IPS-18a (cell line): ENCODE results near the gene CTNND2.

Experiments
- H3K27ac ChIP-seq: one replicate; pipeline ENCODE4 v1.5.1; 2013; ENCODE audit warnings: low read length
- H3K27me3 ChIP-seq: one replicate; pipeline ENCODE4 v1.6.1; 2013; ENCODE audit warnings: mild to moderate bottlenecking, low read length; ENCODE audit not compliant: control insufficient read depth, insufficient read depth
- H3K36me3 ChIP-seq: one replicate; pipeline ENCODE4 v1.6.1; 2013; ENCODE audit warnings: low read depth, low read length; ENCODE audit not compliant: control insufficient read depth
- H3K4me1 ChIP-seq: one replicate; pipeline ENCODE4 v1.6.1; 2013; ENCODE audit warnings: low read depth, low read length; ENCODE audit not compliant: control insufficient read depth
- H3K4me3 ChIP-seq: one replicate; pipeline ENCODE4 v1.5.1; 2013; ENCODE audit warnings: low read length
- H3K9ac ChIP-seq: one replicate; pipeline ENCODE4 v1.6.1; 2013; ENCODE audit warnings: mild to moderate bottlenecking, low read length, moderate library complexity
- H3K9me3 ChIP-seq: one replicate; pipeline ENCODE4 v1.6.1; 2013; ENCODE audit warnings: low read depth, low read length; ENCODE audit not compliant: control insufficient read depth

Gene CTNND2

GRCh38 chr5:11177999-11178711 lies 726.1 kb downstream of the CTNND2 start:
- no peaks in the 10 kb centered on the region for H3K36me3 ChIP-seq
- H3K4me1 ChIP-seq: no peaks in the 10 kb centered on the region
- no peak overlapping the region for H3K4me3 ChIP-seq
- no peaks in the 10 kb centered on the region for H3K9me3 ChIP-seq
- H3K27me3 ChIP-seq: no peaks in the 10 kb centered on the region
- H3K9ac ChIP-seq: no peak overlapping the region
- no peak overlapping the region for H3K27ac ChIP-seq

GRCh38 chr5:11174591-11174990 lies 729.7 kb downstream of the CTNND2 start:
- no peaks in the 10 kb centered on the region for H3K27me3 ChIP-seq
- H3K27ac ChIP-seq: no peak overlapping the region
- no peaks in the 10 kb centered on the region for H3K4me1 ChIP-seq
- no peak overlapping the region for H3K9ac ChIP-seq
- no peaks in the 10 kb centered on the region for H3K36me3 ChIP-seq
- H3K4me3 ChIP-seq: no peak overlapping the region
- no peaks in the 10 kb centered on the region for H3K9me3 ChIP-seq

- H3K4me3 ChIP-seq: no peak overlapping the region
- no peaks in the 10 kb centered on the region for H3K4me1 ChIP-seq
- no peak overlapping the region for H3K9ac ChIP-seq
- no peak overlapping the region for H3K27ac ChIP-seq
- no peaks in the 10 kb centered on the region for H3K36me3 ChIP-seq
- no peaks in the 10 kb centered on the region for H3K27me3 ChIP-seq
- H3K9me3 ChIP-seq: no peaks in the 10 kb centered on the region
These were observed 731.8 kb downstream of the CTNND2 start for GRCh38 chr5:11172484-11172883.

- Histone ChIP-seq H3K9me3 (no peaks in the 10 kb centered on the region), H3K4me3 (no peak overlapping the region), H3K27ac (no peak overlapping the region), H3K4me1 (no peaks in the 10 kb centered on the region), H3K27me3 (no peaks in the 10 kb centered on the region), H3K36me3 (no peaks in the 10 kb centered on the region), H3K9ac (no peak overlapping the region)
These were observed 733.0 kb downstream of the CTNND2 start for GRCh38 chr5:11171236-11171635.

GRCh38 chr5:11166923-11167322 lies 737.3 kb downstream of the CTNND2 start:
- Histone ChIP-seq H3K36me3 (no peaks in the 10 kb centered on the region), H3K9me3 (no peaks in the 10 kb centered on the region), H3K4me3 (no peak overlapping the region), H3K27me3 (no peaks in the 10 kb centered on the region), H3K4me1 (no peaks in the 10 kb centered on the region), H3K27ac (no peak overlapping the region), H3K9ac (no peak overlapping the region)

GRCh38 chr5:11164531-11165294 lies 739.5 kb downstream of the CTNND2 start:
- H3K27ac ChIP-seq: no peak overlapping the region
- H3K9ac ChIP-seq: no peak overlapping the region
- H3K9me3 ChIP-seq: no peaks in the 10 kb centered on the region
- no peaks in the 10 kb centered on the region for H3K27me3 ChIP-seq
- H3K36me3 ChIP-seq: no peaks in the 10 kb centered on the region
- no peak overlapping the region for H3K4me3 ChIP-seq
- no peaks in the 10 kb centered on the region for H3K4me1 ChIP-seq

GRCh38 chr5:11157132-11157531 lies 747.1 kb downstream of the CTNND2 start:
- H3K27ac ChIP-seq: no peak overlapping the region
- no peak overlapping the region for H3K9ac ChIP-seq
- H3K27me3 ChIP-seq: no peaks in the 10 kb centered on the region
- H3K36me3 ChIP-seq: no peaks in the 10 kb centered on the region
- H3K4me3 ChIP-seq: no peak overlapping the region
- no peaks in the 10 kb centered on the region for H3K9me3 ChIP-seq
- no peaks in the 10 kb centered on the region for H3K4me1 ChIP-seq

- H3K27me3 ChIP-seq: no peaks in the 10 kb centered on the region
- no peaks in the 10 kb centered on the region for H3K36me3 ChIP-seq
These were observed 750.4 kb downstream of the CTNND2 start for GRCh38 chr5:11153670-11154382.

GRCh38 chr5:11152368-11152767 lies 751.9 kb downstream of the CTNND2 start:
- no peak overlapping the region for H3K4me3 ChIP-seq
- no peaks in the 10 kb centered on the region for H3K4me1 ChIP-seq
- no peak overlapping the region for H3K27ac ChIP-seq
- H3K9ac ChIP-seq: no peak overlapping the region
- H3K9me3 ChIP-seq: no peaks in the 10 kb centered on the region
- no peaks in the 10 kb centered on the region for H3K36me3 ChIP-seq
- H3K27me3 ChIP-seq: no peaks in the 10 kb centered on the region

More at GRCh38 chr5:11153670-11154382, 750.4 kb downstream of the CTNND2 start:
- Histone ChIP-seq H3K27ac (no peak overlapping the region), H3K4me3 (no peak overlapping the region), H3K9ac (no peak overlapping the region), H3K4me1 (no peaks in the 10 kb centered on the region), H3K9me3 (no peaks in the 10 kb centered on the region)

- no peak overlapping the region for H3K4me3 ChIP-seq
- no peaks in the 10 kb centered on the region for H3K4me1 ChIP-seq
- H3K27ac ChIP-seq: no peak overlapping the region
- no peaks in the 10 kb centered on the region for H3K9me3 ChIP-seq
- H3K9ac ChIP-seq: no peak overlapping the region
- H3K36me3 ChIP-seq: no peaks in the 10 kb centered on the region
- H3K27me3 ChIP-seq: no peaks in the 10 kb centered on the region
These were observed 753.3 kb downstream of the CTNND2 start for GRCh38 chr5:11150976-11151375.

- Histone ChIP-seq H3K27me3 (no peaks in the 10 kb centered on the region), H3K4me3 (no peak overlapping the region), H3K9me3 (no peaks in the 10 kb centered on the region), H3K36me3 (no peaks in the 10 kb centered on the region), H3K9ac (no peak overlapping the region), H3K4me1 (no peaks in the 10 kb centered on the region), H3K27ac (no peak overlapping the region)
These were observed 755.3 kb downstream of the CTNND2 start for GRCh38 chr5:11148810-11149539.
